SK-N-SH (cell line): Measurements from ENCODE around the gene VSIG2. TPM values are rescaled to one million over a fixed set of nuclear protein-coding genes. Genes with fewer than 3 reads are reported as not detected.

Source experiments
- CTCF ChIA-PET: fragments of 300-600, 350-600 bp; formaldehyde crosslinking; extraction: SDS; loops from one replicate; lab custom pipeline; 2021; lab: Yijun Ruan, JAX
- POLR2A ChIA-PET: fragments of 350-600 bp; sonication (Branson Sonifier 250); formaldehyde crosslinking; extraction: SDS; loops from one replicate; lab custom pipeline; 2020; ENCODE audit warnings: antibody characterized with exemption, inconsistent platforms; lab: Yijun Ruan, JAX
- DNase-seq: peaks from one replicate; pipeline ENCODE4 v3.0.0; 2012
- H2AFZ ChIP-seq: fragments of 200-600 bp; sonication (generic); 2 replicates; pipeline ENCODE4 v1.8.1; 2016; ENCODE audit warnings: antibody characterized with exemption, mild to moderate bottlenecking, low read depth
- H3F3A ChIP-seq: fragments of 200-600 bp; sonication (generic); replicated peaks from 2 replicates; pipeline ENCODE3; 2016; ENCODE audit warnings: antibody characterized with exemption, mild to moderate bottlenecking; ENCODE audit not compliant: insufficient read depth
- H3K27ac ChIP-seq, 2 experiments: fragments of 200-500 bp in 1 of 2; fragments of 200-600 bp in 1 of 2; sonication (Bioruptor generic) in 1 of 2; sonication (generic), shearing (Covaris generic) in 1 of 2; 2 replicates each; pipeline versions ENCODE4 v1.5.1 to v1.6.1; 2014 to 2016; ENCODE audit warnings: low read depth in 2 of 2, inconsistent platforms in 1 of 2, low read length in 1 of 2, mild to moderate bottlenecking in 1 of 2, mixed read lengths in 1 of 2
- H3K27me3 ChIP-seq: fragments of 200-600 bp; sonication (generic), shearing (Covaris generic); 2 replicates; pipeline ENCODE4 v1.6.1; 2016; ENCODE audit warnings: mixed run types; ENCODE audit not compliant: insufficient read depth
- H3K36me3 ChIP-seq, 2 experiments: fragments of 200-500 bp in 1 of 2; fragments of 200-600 bp in 1 of 2; sonication (Bioruptor generic) in 1 of 2; sonication (generic) in 1 of 2; replicated peaks in 1 of 2; 2 replicates each; pipeline versions ENCODE3 to v1.5.1; 2014 to 2016; ENCODE audit warnings: low read length in 1 of 2, mild to moderate bottlenecking in 1 of 2; ENCODE audit not compliant: insufficient read depth in 2 of 2, control insufficient read depth in 1 of 2
- H3K4me1 ChIP-seq, 2 experiments: fragments of 200-500 bp in 1 of 2; fragments of 200-600 bp in 1 of 2; sonication (Bioruptor generic) in 1 of 2; sonication (generic), shearing (Covaris generic) in 1 of 2; 2 replicates each; pipeline versions ENCODE4 v1.5.1 to v1.6.1; 2014 to 2016; ENCODE audit warnings: low read depth in 1 of 2, low read length in 1 of 2, mixed run types in 1 of 2; ENCODE audit not compliant: insufficient read depth in 2 of 2, control insufficient read depth in 1 of 2
- H3K4me2 ChIP-seq: fragments of 200-600 bp; sonication (generic), shearing (Covaris generic); 2 replicates; pipeline ENCODE4 v1.6.1; 2017; ENCODE audit warnings: mixed run types
- H3K4me3 ChIP-seq, 2 experiments: fragments of 200-500 bp in 1 of 2; fragments of 200-600 bp in 1 of 2; sonication (Bioruptor generic) in 1 of 2; sonication (generic), shearing (Covaris generic) in 1 of 2; 2 replicates each; pipeline versions ENCODE4 v1.5.1 to v1.8.1; 2014 to 2016; ENCODE audit warnings: low read depth in 2 of 2, inconsistent platforms in 1 of 2, low read length in 1 of 2, mild to moderate bottlenecking in 1 of 2, mixed read lengths in 1 of 2, moderate library complexity in 1 of 2
- H3K79me2 ChIP-seq: fragments of 200-600 bp; sonication (generic); 2 replicates; pipeline ENCODE4 v1.8.1; 2017; ENCODE audit warnings: mild to moderate bottlenecking; ENCODE audit not compliant: insufficient read depth
- H3K9ac ChIP-seq: fragments of 200-600 bp; sonication (generic); 2 replicates; pipeline ENCODE4 v1.6.1; 2017; ENCODE audit warnings: mixed run types
- H3K9me2 ChIP-seq: fragments of 200-600 bp; sonication (generic); 2 replicates; pipeline ENCODE4 v1.6.1; 2017; ENCODE audit warnings: mixed run types
- H3K9me3 ChIP-seq: fragments of 200-600 bp; sonication (generic); 2 replicates; pipeline ENCODE4 v1.6.1; 2017; ENCODE audit warnings: mixed run types, mild to moderate bottlenecking, moderate library complexity
- H4K20me1 ChIP-seq: fragments of 200-600 bp; sonication (generic); 2 replicates; pipeline ENCODE4 v1.6.1; 2017; ENCODE audit warnings: mild to moderate bottlenecking, mixed run types; ENCODE audit not compliant: insufficient read depth
- EP300 ChIP-seq, 2 experiments: IDR thresholded peaks; 2 replicates each; pipeline versions ENCODE4 v1.4.0 to v1.6.1; 2012; ENCODE audit warnings: borderline replicate concordance in 1 of 2, low read depth in 1 of 2, low read length in 1 of 2
- EZH2phosphoT487 ChIP-seq: fragments of 200-600 bp; sonication (generic); IDR thresholded peaks from 2 replicates; pipeline ENCODE4 v1.6.1; 2017; ENCODE audit warnings: low read depth, mixed run types, mild to moderate bottlenecking, antibody characterized with exemption, moderate library complexity, borderline replicate concordance
- GABPA ChIP-seq: IDR thresholded peaks from 2 replicates; pipeline ENCODE4 v1.4.0; 2012; ENCODE audit warnings: low read depth, mild to moderate bottlenecking
- GATA2 ChIP-seq: sonication (generic); formaldehyde crosslinking; IDR thresholded peaks from 2 replicates; pipeline ENCODE4 v1.5.0; 2020; ENCODE audit warnings: mild to moderate bottlenecking, missing genetic modification reagents
- MEF2A ChIP-seq: IDR thresholded peaks from 2 replicates; pipeline ENCODE4 v1.4.0; 2012; ENCODE audit warnings: low read depth, borderline replicate concordance
- PBX3 ChIP-seq: IDR thresholded peaks from 2 replicates; pipeline ENCODE4; 2012
- RCOR1 ChIP-seq: fragments of 150-350 bp; IDR thresholded peaks from 2 replicates; pipeline ENCODE4 v1.6.1; 2017; ENCODE audit warnings: antibody characterized with exemption, low read length
- RXRA ChIP-seq: IDR thresholded peaks from 2 replicates; pipeline ENCODE4 v1.4.0; 2012; ENCODE audit warnings: low read depth, mild to moderate bottlenecking, borderline replicate concordance
- TAF1 ChIP-seq: IDR thresholded peaks from 2 replicates; pipeline ENCODE4 v1.6.1; 2012; ENCODE audit warnings: low read depth, mild to moderate bottlenecking, low read length, moderate library complexity, borderline replicate concordance
- TCF12 ChIP-seq: IDR thresholded peaks from 2 replicates; pipeline ENCODE4 v1.4.0; 2012
- TEAD4 ChIP-seq: IDR thresholded peaks from 2 replicates; pipeline ENCODE4 v1.4.0; 2012; ENCODE audit warnings: mild to moderate bottlenecking, borderline replicate concordance; ENCODE audit not compliant: insufficient read depth
- WGBS: methylation state at CpG from one replicate; pipeline ENCODE4 v1.1.6; 2017; ENCODE audit warnings: low lambda C conversion rate; 5-methylcytosine and 5-hydroxymethylcytosine counted together
- polyA plus RNA-seq, 3 experiments: library from polyadenylated mRNA; depleted of rRNA; stranded (reverse); fragments of >200 nt; gene quantifications; 2 replicates each; pipeline ENCODE4 v1.2.3, GENCODE V29; 2012
- TF ChIP-seq, protein P1 (sequence below): fragments of 150-350 bp; IDR thresholded peaks from 2 replicates; pipeline ENCODE4 v1.6.1; 2017; ENCODE audit warnings: antibody characterized with exemption, low read length, low read depth, borderline replicate concordance
- TF ChIP-seq, protein P2 (sequence below): IDR thresholded peaks from 2 replicates; pipeline ENCODE4 v1.4.0; 2012; ENCODE audit warnings: low read depth, borderline replicate concordance

VSIG2 gene
- polyA plus RNA-seq, 1 of the 3 experiments (the other 2 are of a cell fraction): not detected

DNA sequence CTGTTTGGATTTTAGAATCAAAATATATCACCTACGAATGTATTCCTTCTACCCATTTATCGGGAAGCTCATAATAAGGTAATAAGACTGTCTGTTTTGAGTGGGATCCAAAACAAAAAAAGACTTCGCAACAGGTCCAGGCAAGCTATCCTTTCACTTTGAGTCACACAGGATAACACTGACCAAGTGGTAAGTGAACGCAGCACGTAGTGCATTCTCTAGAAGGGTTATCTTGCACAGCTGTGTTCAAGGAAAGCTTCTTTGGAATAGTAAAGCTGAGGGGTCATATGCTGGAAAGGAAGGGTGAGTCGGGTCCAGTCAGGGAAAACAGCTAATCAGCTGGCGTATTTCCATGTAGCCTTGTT, 34.7 kb downstream of the VSIG2 start:
- WGBS: 82% methylated on average over 7 of the region's 7 CpGs
- no peaks in the 10 kb centered on the region for H3K36me3 ChIP-seq
- H3K4me1 ChIP-seq: peaks cover 11% of the 10 kb centered on the region in 2 experiments; a peak in 2 of 4 replicates
- TF ChIP-seq, protein P1, sequence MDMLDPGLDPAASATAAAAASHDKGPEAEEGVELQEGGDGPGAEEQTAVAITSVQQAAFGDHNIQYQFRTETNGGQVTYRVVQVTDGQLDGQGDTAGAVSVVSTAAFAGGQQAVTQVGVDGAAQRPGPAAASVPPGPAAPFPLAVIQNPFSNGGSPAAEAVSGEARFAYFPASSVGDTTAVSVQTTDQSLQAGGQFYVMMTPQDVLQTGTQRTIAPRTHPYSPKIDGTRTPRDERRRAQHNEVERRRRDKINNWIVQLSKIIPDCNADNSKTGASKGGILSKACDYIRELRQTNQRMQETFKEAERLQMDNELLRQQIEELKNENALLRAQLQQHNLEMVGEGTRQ: no peak
- TF ChIP-seq, protein P2, sequence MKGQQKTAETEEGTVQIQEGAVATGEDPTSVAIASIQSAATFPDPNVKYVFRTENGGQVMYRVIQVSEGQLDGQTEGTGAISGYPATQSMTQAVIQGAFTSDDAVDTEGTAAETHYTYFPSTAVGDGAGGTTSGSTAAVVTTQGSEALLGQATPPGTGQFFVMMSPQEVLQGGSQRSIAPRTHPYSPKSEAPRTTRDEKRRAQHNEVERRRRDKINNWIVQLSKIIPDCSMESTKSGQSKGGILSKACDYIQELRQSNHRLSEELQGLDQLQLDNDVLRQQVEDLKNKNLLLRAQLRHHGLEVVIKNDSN: no peak
- TF ChIP-seq RXRA: no peak
- H2AFZ ChIP-seq: peak overlapping the region; percentile 67; the same call in 1 of the 2 replicates
- peak overlapping the region; percentile 68; the same call in 1 of the 2 replicates for H3K4me2 ChIP-seq
- DNase-seq: no peak
- no peaks in the 10 kb centered on the region for H4K20me1 ChIP-seq
- H3K79me2 ChIP-seq: no peaks in the 10 kb centered on the region
- no peak overlapping the region for H3K9ac ChIP-seq
- ChIA-PET POLR2A (no interaction called here), CTCF (interaction anchor here (0.9 to 1.7 kb wide), 6 partner anchors 17 to 119 kb away, joined by 3 to 8 read pairs (median 4); no protein-coding TSS in a partner anchor)
- no peak overlapping the region for H3K4me3 ChIP-seq
- no peak overlapping the region for H3K27ac ChIP-seq
- H3K9me2 ChIP-seq: no peaks in the 10 kb centered on the region
- H3K9me3 ChIP-seq: no peaks in the 10 kb centered on the region
- H3K27me3 ChIP-seq: no peaks in the 10 kb centered on the region
- H3F3A ChIP-seq: no peaks in the 10 kb centered on the region

GRCh38 chr11:124716591-124716990, 35.5 kb downstream of the VSIG2 start:
- no peaks in the 10 kb centered on the region for H4K20me1 ChIP-seq
- H2AFZ ChIP-seq: no peak overlapping the region
- peaks cover 11% of the 10 kb centered on the region in 2 experiments; a peak in 2 of 4 replicates for H3K4me1 ChIP-seq
- H3K36me3 ChIP-seq: no peaks in the 10 kb centered on the region
- peak overlapping the region; percentile 7; the same call in 1 of the 2 replicates for H3K4me2 ChIP-seq
- CTCF ChIA-PET: interaction anchor here (1.2 to 1.7 kb wide), 3 partner anchors 23 to 47 kb away, joined by 3 to 8 read pairs (median 5); no protein-coding TSS in a partner anchor
- no peaks in the 10 kb centered on the region for H3K9me2 ChIP-seq
- no peaks in the 10 kb centered on the region for H3K9me3 ChIP-seq
- no peak overlapping the region for H3K9ac ChIP-seq
- no peaks in the 10 kb centered on the region for H3K27me3 ChIP-seq
- POLR2A ChIA-PET: no interaction called here
- peak; percentile 47; the same call in 1 of the 2 replicates for TF ChIP-seq TCF12
- TF ChIP-seq, protein P1: no peak
- no peaks in the 10 kb centered on the region for H3K79me2 ChIP-seq
- no peak for DNase-seq
- no peak overlapping the region for H3K27ac ChIP-seq
- 73% methylated on average over 3 of the region's 3 CpGs for WGBS
- H3F3A ChIP-seq: no peaks in the 10 kb centered on the region
- H3K4me3 ChIP-seq: no peak overlapping the region

- H2AFZ ChIP-seq: no peak overlapping the region
- no peaks in the 10 kb centered on the region for H3F3A ChIP-seq
- no peaks in the 10 kb centered on the region for H3K9me2 ChIP-seq
- no peaks in the 10 kb centered on the region for H4K20me1 ChIP-seq
- H3K27ac ChIP-seq: no peak overlapping the region
- 51% methylated on average over 3 of the region's 3 CpGs for WGBS
- ChIA-PET POLR2A (no interaction called here), CTCF (no interaction called here)
- H3K27me3 ChIP-seq: no peaks in the 10 kb centered on the region
- H3K36me3 ChIP-seq: no peaks in the 10 kb centered on the region
- no peak overlapping the region for H3K4me3 ChIP-seq
- no peaks in the 10 kb centered on the region for H3K79me2 ChIP-seq
- H3K9ac ChIP-seq: no peak overlapping the region
- peaks cover 0 to 9% of the 10 kb centered on the region in 2 experiments; a peak in 1 of 4 replicates for H3K4me1 ChIP-seq
- no peaks in the 10 kb centered on the region for H3K9me3 ChIP-seq
- H3K4me2 ChIP-seq: no peak overlapping the region
- DNase-seq: no peak
- TF ChIP-seq MEF2A: no peak
- no peak for TF ChIP-seq GABPA
- TF ChIP-seq TCF12: no peak
- TF ChIP-seq, protein P1: no peak
- no peak for TF ChIP-seq RCOR1
- TF ChIP-seq, protein P2: no peak
- TF ChIP-seq GATA2: no peak
- TF ChIP-seq EP300 (IDR thresholded peaks at IDR 0.05; ENCODE audit: borderline replicate concordance in 1 of 2, low read depth in 1 of 2, low read length in 1 of 2): no peak
- TF ChIP-seq TEAD4: no peak
- no peak for TF ChIP-seq TAF1
- no peak for TF ChIP-seq EZH2phosphoT487
- TF ChIP-seq PBX3: no peak
Observed at GRCh38 chr11:124712392-124712791, 39.7 kb downstream of the VSIG2 start.
